Hepatocyte (in vitro differentiated cells): ENCODE measurements around the gene RNMT.

Experiments
- CTCF ChIP-seq: fragments of 200-600 bp; sonication (generic); IDR thresholded peaks from 2 replicates; pipeline ENCODE4 v1.5.1; 2016; ENCODE audit warnings: antibody characterized with exemption, mild to moderate bottlenecking; ENCODE audit not compliant: poor library complexity
- EZH2 ChIP-seq: fragments of 200-600 bp; sonication (generic); IDR thresholded peaks from 2 replicates; pipeline ENCODE4 v1.6.1; 2016; ENCODE audit warnings: antibody characterized with exemption, mild to moderate bottlenecking, borderline replicate concordance

- TF ChIP-seq CTCF (no peak), EZH2 (no peak)
These were observed 9.2 kb downstream of the RNMT start for GRCh38 chr18:13735681-13736080.
